Panc1 (cell line): Measurements from ENCODE around the gene ZNF32. TPM values are rescaled to one million over a fixed set of nuclear protein-coding genes. Genes with fewer than 3 reads are reported as not detected.

Experiments
- ATAC-seq: fragments of 200-7000 bp; cut with Tn5 transposase; 2 replicates; pipeline ENCODE4 v1.9.1; 2020; ENCODE audit warnings: mild to moderate bottlenecking, moderate library complexity
- BruUV-seq: library from RNA; stranded (reverse); fragments of 400-500 nt; replicated peaks from 2 replicates; lab custom pipeline; 2021; lab: Mats Ljungman, UMichigan
- CTCF ChIA-PET: fragments of 300-600 bp; sonication (Branson Sonifier 250); formaldehyde crosslinking; loops from one replicate; lab custom pipeline; 2022; ENCODE audit warnings: antibody characterized with exemption; lab: Charles Lee
- POLR2A ChIA-PET: fragments of 300-600 bp; sonication (Branson Sonifier 250); formaldehyde crosslinking; loops from one replicate; lab custom pipeline; 2022; ENCODE audit warnings: antibody characterized with exemption; lab: Charles Lee
- DNase-seq: peaks from one replicate; pipeline ENCODE4 v3.0.0-alpha.2; 2010; ENCODE audit warnings: low read depth, low spot score
- H3K27ac ChIP-seq: 2 replicates; pipeline ENCODE4 v1.5.1; 2011; ENCODE audit warnings: mild to moderate bottlenecking, low read length, inconsistent platforms
- H3K27me3 ChIP-seq: fragments of 200-500 bp; sonication (Bioruptor generic); 2 replicates; pipeline ENCODE4 v1.6.0; 2014; ENCODE audit warnings: low read length, inconsistent platforms; ENCODE audit not compliant: control insufficient read depth, insufficient read depth
- H3K36me3 ChIP-seq: fragments of 200-500 bp; sonication (Bioruptor generic); 2 replicates; pipeline ENCODE4 v1.5.1; 2014; ENCODE audit warnings: inconsistent platforms, mild to moderate bottlenecking, low read length, moderate library complexity; ENCODE audit not compliant: control insufficient read depth, insufficient read depth
- H3K4me1 ChIP-seq: 2 replicates; pipeline ENCODE4 v1.5.1; 2011; ENCODE audit warnings: inconsistent platforms, mild to moderate bottlenecking, low read length, moderate library complexity; ENCODE audit not compliant: control insufficient read depth, insufficient read depth
- H3K4me3 ChIP-seq, 2 experiments: 2 replicates each; pipeline ENCODE4 v1.5.1; 2011 to 2012; ENCODE audit warnings: low read depth in 2 of 2, low read length in 2 of 2, mild to moderate bottlenecking in 2 of 2, inconsistent platforms in 1 of 2, moderate library complexity in 1 of 2
- H3K9me3 ChIP-seq: fragments of 200-500 bp; sonication (Bioruptor generic); 2 replicates; pipeline ENCODE4 v1.5.1; 2014; ENCODE audit warnings: low read depth, mild to moderate bottlenecking, inconsistent platforms, low read length, moderate library complexity; ENCODE audit not compliant: control insufficient read depth, insufficient read depth
- CTCF ChIP-seq: fragments of 450-650 bp; IDR thresholded peaks from 2 replicates; pipeline ENCODE4 v1.5.1; 2017; ENCODE audit warnings: mild to moderate bottlenecking
- POLR2AphosphoS5 ChIP-seq: IDR thresholded peaks from 2 replicates; pipeline ENCODE4 v1.6.1; 2012; ENCODE audit warnings: mild to moderate bottlenecking, low read depth, low read length, moderate library complexity
- REST ChIP-seq, 2 experiments: IDR thresholded peaks; 2 replicates each; pipeline ENCODE4 v1.6.1; 2011 to 2012; ENCODE audit warnings: low read depth in 2 of 2, control low read depth in 1 of 2, low read length in 1 of 2, mild to moderate bottlenecking in 1 of 2, moderate library complexity in 1 of 2; ENCODE audit not compliant: insufficient read depth in 1 of 2
- SIN3A ChIP-seq: IDR thresholded peaks from 2 replicates; pipeline ENCODE4 v1.6.1; 2012; ENCODE audit warnings: low read depth, mild to moderate bottlenecking, low read length, moderate library complexity, borderline replicate concordance; ENCODE audit not compliant: insufficient read depth
- TCF7L2 ChIP-seq: IDR thresholded peaks from 2 replicates; pipeline ENCODE4 v1.6.1; 2011; ENCODE audit warnings: mild to moderate bottlenecking, low read depth, low read length, inconsistent platforms
- in situ Hi-C: cut with HindIII; loops from 2 replicates; pipeline ENCODE4 v1.10.0; 2016; ENCODE audit warnings: low sequenced_read_pairs, low pct_unique_long_range_greater_than_20kb
- intact Hi-C: fragments of 100-400 bp; cut with micrococcal nuclease; formaldehyde crosslinking; loops from one replicate; pipeline ENCODE4 v1.10.0; 2022; ENCODE audit not compliant: unreplicated experiment
- total RNA-seq: library from RNA; stranded (reverse); gene quantifications from one replicate; pipeline ENCODE4 v1.2.1, GENCODE V29; 2021; ENCODE audit not compliant: unreplicated experiment

Gene ZNF32
- total RNA-seq, 1 experiment from 2014 or later: 35.6 TPM

GRCh38 chr10:43696909-43697483, 48.3 kb upstream of the ZNF32 start:
- intact Hi-C loops (loop anchor here (10.0 kb wide), 1 partner anchor 88 kb away; no protein-coding TSS in a partner anchor), in situ Hi-C loops (no loop called here)
- H3K9me3 ChIP-seq: no peaks in the 10 kb centered on the region
- peaks cover 4% of the 10 kb centered on the region for H3K27me3 ChIP-seq
- ATAC-seq (no peak), DNase-seq (no peak)
- H3K36me3 ChIP-seq: no peaks in the 10 kb centered on the region
- BruUV-seq: no TSS peak
- H3K27ac ChIP-seq: no peak overlapping the region
- H3K4me1 ChIP-seq: no peaks in the 10 kb centered on the region
- TF ChIP-seq CTCF: no peak
- TF ChIP-seq SIN3A: no peak
- TF ChIP-seq TCF7L2: no peak
- TF ChIP-seq REST (IDR thresholded peaks at IDR 0.05; ENCODE audit: insufficient read depth in 1 of 2, low read depth in 2 of 2, low read length in 1 of 2): no peak
- no peak for TF ChIP-seq POLR2AphosphoS5
- no peak overlapping the region for H3K4me3 ChIP-seq
- ChIA-PET POLR2A (no interaction called here), CTCF (no interaction called here)

GRCh38 chr10:43695730-43696129, 47.0 kb upstream of the ZNF32 start:
- TF ChIP-seq SIN3A (no peak), REST (IDR thresholded peaks at IDR 0.05; ENCODE audit: insufficient read depth in 1 of 2, low read depth in 2 of 2, low read length in 1 of 2) (no peak), CTCF (no peak), POLR2AphosphoS5 (no peak), TCF7L2 (no peak)
- no TSS peak for BruUV-seq
- Histone ChIP-seq H3K36me3 (no peaks in the 10 kb centered on the region), H3K27me3 (peaks cover 7% of the 10 kb centered on the region), H3K4me3 (no peak overlapping the region), H3K4me1 (no peaks in the 10 kb centered on the region), H3K27ac (no peak overlapping the region), H3K9me3 (no peaks in the 10 kb centered on the region)
- ATAC-seq: no peak
- intact Hi-C loops (loop anchor here (10.0 kb wide), 1 partner anchor 89 kb away; no protein-coding TSS in a partner anchor), in situ Hi-C loops (no loop called here)
- no peak for DNase-seq
- CTCF ChIA-PET: no interaction called here
- POLR2A ChIA-PET: no interaction called here
